ENCODE results near the gene ORAI2. TPM values are rescaled to one million over a fixed set of nuclear protein-coding genes. Genes with fewer than 3 reads are reported as not detected.

Gene ORAI2
- total RNA-seq, 2 experiments from 2014 or later, result 149 to 230 TPM

DNA sequence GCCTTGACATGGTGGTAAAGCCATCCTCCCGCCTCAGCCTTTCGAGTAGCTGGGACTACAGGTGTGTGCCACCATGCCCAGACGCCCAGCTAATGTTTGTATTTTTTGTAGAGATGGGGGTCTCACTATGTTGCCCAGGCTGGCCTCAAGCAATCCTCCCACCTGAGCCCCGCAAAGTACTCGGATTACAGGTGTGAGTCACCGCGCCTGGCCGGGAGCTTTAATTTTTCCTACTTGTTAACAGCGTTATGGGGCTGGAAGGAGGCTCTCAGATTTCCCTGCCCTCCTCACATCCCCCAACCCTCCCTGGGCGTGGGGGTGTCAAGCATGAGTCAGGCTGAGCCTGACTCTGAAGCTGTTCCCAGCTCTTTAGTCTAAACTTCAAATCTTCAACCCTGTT, 23.0 kb downstream of the ORAI2 start:
- peaks cover 49% of the 10 kb centered on the region for H3K36me3 ChIP-seq (ENCODE audit: insufficient read depth, low read length)
- peaks cover 6% of the 10 kb centered on the region for H3K4me1 ChIP-seq (ENCODE audit: insufficient read depth, low read length, poor library complexity, severe bottlenecking)
- H3K4me2 ChIP-seq (ENCODE audit: low read length), result no peak overlapping the region
- H2AFZ ChIP-seq (ENCODE audit: low read length), result no peak overlapping the region
- TF ChIP-seq, protein P1, sequence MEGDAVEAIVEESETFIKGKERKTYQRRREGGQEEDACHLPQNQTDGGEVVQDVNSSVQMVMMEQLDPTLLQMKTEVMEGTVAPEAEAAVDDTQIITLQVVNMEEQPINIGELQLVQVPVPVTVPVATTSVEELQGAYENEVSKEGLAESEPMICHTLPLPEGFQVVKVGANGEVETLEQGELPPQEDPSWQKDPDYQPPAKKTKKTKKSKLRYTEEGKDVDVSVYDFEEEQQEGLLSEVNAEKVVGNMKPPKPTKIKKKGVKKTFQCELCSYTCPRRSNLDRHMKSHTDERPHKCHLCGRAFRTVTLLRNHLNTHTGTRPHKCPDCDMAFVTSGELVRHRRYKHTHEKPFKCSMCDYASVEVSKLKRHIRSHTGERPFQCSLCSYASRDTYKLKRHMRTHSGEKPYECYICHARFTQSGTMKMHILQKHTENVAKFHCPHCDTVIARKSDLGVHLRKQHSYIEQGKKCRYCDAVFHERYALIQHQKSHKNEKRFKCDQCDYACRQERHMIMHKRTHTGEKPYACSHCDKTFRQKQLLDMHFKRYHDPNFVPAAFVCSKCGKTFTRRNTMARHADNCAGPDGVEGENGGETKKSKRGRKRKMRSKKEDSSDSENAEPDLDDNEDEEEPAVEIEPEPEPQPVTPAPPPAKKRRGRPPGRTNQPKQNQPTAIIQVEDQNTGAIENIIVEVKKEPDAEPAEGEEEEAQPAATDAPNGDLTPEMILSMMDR (conservative IDR thresholded peaks at IDR 0.05; ENCODE audit: low read length), result no peak
- no peak for TF ChIP-seq EZH2phosphoT487 (IDR thresholded peaks at IDR 0.05; ENCODE audit: borderline replicate concordance, low read depth, low read length)
- H3K9me3 ChIP-seq (ENCODE audit: low read length), result no peaks in the 10 kb centered on the region
- DNase-seq (ENCODE audit: low spot score), result no peak
- H3K4me3 ChIP-seq (ENCODE audit: low read depth, low read length, poor library complexity, severe bottlenecking), result no peak overlapping the region
- no peaks in the 10 kb centered on the region for H3K9me2 ChIP-seq (ENCODE audit: insufficient read depth, low read length)
- H3K27ac ChIP-seq (ENCODE audit: low read depth, low read length, poor library complexity, severe bottlenecking), result no peak overlapping the region
- TSS peak; percentile 66 for BruUV-seq (replicated peaks)
- no peaks in the 10 kb centered on the region for H4K20me1 ChIP-seq (ENCODE audit: insufficient read depth, low read length)
- intact Hi-C loops (cut with micrococcal nuclease; ENCODE audit: unreplicated experiment), result no loop called here
- ChIA-PET POLR2A (interaction anchor here (0.6 kb wide), 1 partner anchor 10 kb away, joined by 3 read pairs; no protein-coding TSS in a partner anchor), CTCF (ENCODE audit: unreplicated experiment) (no interaction called here)
- no peaks in the 10 kb centered on the region for H3K79me2 ChIP-seq (ENCODE audit: insufficient read depth, low read depth, low read length)

DNA sequence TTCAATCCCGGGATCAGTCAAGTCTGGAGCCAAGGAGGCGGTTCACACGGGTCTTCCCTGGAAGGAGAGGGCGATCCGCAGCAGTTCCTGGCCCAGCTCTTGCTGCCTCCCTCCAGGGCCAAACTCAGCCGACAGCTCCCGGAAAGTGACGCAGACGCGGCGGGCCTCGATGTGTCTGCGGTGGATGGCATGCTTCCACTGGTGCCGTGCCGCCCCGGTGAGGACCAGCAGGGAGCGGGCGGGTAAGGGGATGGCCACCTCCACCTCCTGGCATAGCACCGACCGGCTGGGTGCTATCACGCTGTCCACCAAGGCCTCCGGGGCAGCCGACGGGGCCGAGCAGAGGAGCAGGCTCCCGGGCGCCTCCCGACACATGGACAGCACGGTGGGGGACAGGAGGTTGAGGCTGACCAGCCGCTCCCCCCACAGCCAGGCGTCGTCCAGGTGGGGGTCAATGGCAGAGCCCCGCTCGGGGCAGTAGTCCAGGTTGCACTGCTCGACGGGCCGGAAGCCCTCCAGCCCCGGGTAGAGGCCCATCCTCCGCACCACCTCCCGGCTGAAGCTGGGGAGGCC, 24.1 kb downstream of the ORAI2 start:
- intact Hi-C loops (cut with micrococcal nuclease; ENCODE audit: unreplicated experiment), result no loop called here
- no peak for TF ChIP-seq EZH2phosphoT487 (IDR thresholded peaks at IDR 0.05; ENCODE audit: borderline replicate concordance, low read depth, low read length)
- TF ChIP-seq, protein P1 (conservative IDR thresholded peaks at IDR 0.05; ENCODE audit: low read length), result no peak
- Histone ChIP-seq H3K9me3 (ENCODE audit: low read length) (no peaks in the 10 kb centered on the region), H3K36me3 (ENCODE audit: insufficient read depth, low read length) (peaks cover 42% of the 10 kb centered on the region), H3K4me3 (ENCODE audit: low read depth, low read length, poor library complexity, severe bottlenecking) (no peak overlapping the region), H3K9me2 (ENCODE audit: insufficient read depth, low read length) (no peaks in the 10 kb centered on the region), H3K79me2 (ENCODE audit: insufficient read depth, low read depth, low read length) (no peaks in the 10 kb centered on the region), H3K27ac (ENCODE audit: low read depth, low read length, poor library complexity, severe bottlenecking) (no peak overlapping the region), H2AFZ (ENCODE audit: low read length) (no peak overlapping the region), H3K4me1 (ENCODE audit: insufficient read depth, low read length, poor library complexity, severe bottlenecking) (no peaks in the 10 kb centered on the region), H4K20me1 (ENCODE audit: insufficient read depth, low read length) (no peaks in the 10 kb centered on the region), H3K4me2 (ENCODE audit: low read length) (no peak overlapping the region)
- CTCF ChIA-PET (ENCODE audit: unreplicated experiment), result no interaction called here
- DNase-seq (ENCODE audit: low spot score), result no peak
- POLR2A ChIA-PET, result no interaction called here
- no TSS peak for BruUV-seq (replicated peaks)

DNA sequence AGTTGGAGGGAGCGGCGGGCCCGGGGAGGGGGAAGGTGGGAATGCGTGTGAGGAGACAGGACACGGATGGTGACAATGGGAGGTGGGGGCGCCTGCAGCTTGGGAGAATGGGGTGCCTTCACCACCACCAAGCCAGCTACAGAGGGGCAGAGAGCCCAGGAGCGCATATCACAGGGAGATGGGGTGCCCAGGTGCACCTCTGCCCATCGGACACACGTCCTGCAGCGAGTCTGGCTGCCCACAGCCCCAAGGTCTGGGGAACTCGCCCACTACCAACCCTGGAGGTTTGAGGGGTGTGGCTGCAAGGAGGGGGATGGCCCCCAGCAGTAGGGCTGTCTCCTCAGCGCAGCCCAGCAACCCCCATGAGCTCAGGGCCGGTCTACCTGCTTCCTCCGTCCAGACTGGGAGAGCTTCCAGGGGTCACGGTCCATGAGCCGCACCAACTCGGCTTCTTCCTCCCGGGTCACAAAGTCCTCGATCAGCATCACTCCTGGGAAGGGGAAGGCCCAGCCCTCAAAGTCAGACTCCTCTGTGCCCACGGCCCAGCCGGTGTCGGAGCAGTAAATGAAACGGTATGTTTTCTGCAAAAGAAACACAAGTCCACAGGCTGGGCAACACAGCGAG, 26.0 kb downstream of the ORAI2 start:
- no peak for TF ChIP-seq EZH2phosphoT487 (IDR thresholded peaks at IDR 0.05; ENCODE audit: borderline replicate concordance, low read depth, low read length)
- TF ChIP-seq, protein P1 (conservative IDR thresholded peaks at IDR 0.05; ENCODE audit: low read length), result no peak
- intact Hi-C loops (cut with micrococcal nuclease; ENCODE audit: unreplicated experiment), result no loop called here
- H3K4me1 ChIP-seq (ENCODE audit: insufficient read depth, low read length, poor library complexity, severe bottlenecking), result peaks cover 7% of the 10 kb centered on the region
- H3K79me2 ChIP-seq (ENCODE audit: insufficient read depth, low read depth, low read length), result peaks cover 11% of the 10 kb centered on the region; the same call in 1 of the 2 replicates
- no peak overlapping the region for H3K4me2 ChIP-seq (ENCODE audit: low read length)
- no peak overlapping the region for H3K4me3 ChIP-seq (ENCODE audit: low read depth, low read length, poor library complexity, severe bottlenecking)
- CTCF ChIA-PET (ENCODE audit: unreplicated experiment), result no interaction called here
- no peaks in the 10 kb centered on the region for H4K20me1 ChIP-seq (ENCODE audit: insufficient read depth, low read length)
- peaks cover 39% of the 10 kb centered on the region for H3K36me3 ChIP-seq (ENCODE audit: insufficient read depth, low read length)
- POLR2A ChIA-PET, result interaction anchor here (0.7 to 1.5 kb wide), 3 partner anchors 27 to 899 kb away, joined by 4 to 5 read pairs (median 5); no protein-coding TSS in a partner anchor
- no peak for DNase-seq (ENCODE audit: low spot score)
- H3K9me3 ChIP-seq (ENCODE audit: low read length), result no peaks in the 10 kb centered on the region
- BruUV-seq (replicated peaks), result no TSS peak
- H3K9me2 ChIP-seq (ENCODE audit: insufficient read depth, low read length), result no peaks in the 10 kb centered on the region
- H3K27ac ChIP-seq (ENCODE audit: low read depth, low read length, poor library complexity, severe bottlenecking), result no peak overlapping the region
- no peak overlapping the region for H2AFZ ChIP-seq (ENCODE audit: low read length)

All from OCI-LY7 (cell line).